Epithelial cell of umbilical artery (primary cell): Measurements from ENCODE around the gene CD300C. TPM values are rescaled to one million over a fixed set of nuclear protein-coding genes. Genes with fewer than 3 reads are reported as not detected.

ENCODE experiments used
- total RNA-seq: library from RNA; depleted of rRNA; stranded (reverse); fragments of >200 nt; gene quantifications from 2 replicates; pipeline ENCODE4 v1.2.3, GENCODE V29; 2014

CD300C gene
- total RNA-seq = not detected in 2 replicates

DNA sequence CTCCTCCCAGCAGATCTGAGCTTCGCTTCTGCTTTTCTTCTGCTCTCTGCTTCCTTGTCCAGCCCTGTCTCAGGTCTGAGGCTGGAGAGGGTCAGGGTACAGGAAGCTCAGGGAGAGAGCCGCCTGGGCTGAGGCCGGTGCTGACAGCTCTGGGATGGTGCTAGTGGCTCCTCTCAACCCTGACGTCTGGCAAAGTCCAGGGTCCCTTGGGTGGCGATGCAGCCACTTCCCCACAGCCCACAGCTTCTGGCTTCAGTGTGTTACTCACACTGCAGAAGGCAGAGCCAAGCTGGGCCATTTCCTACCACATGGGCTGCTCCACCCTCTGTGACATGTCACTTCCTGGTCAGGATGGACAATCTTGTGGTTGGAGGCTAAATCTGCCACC lies at the start of gene CD300C:
TSS of gene CD300C (minus strand) at position 273 of the 388 bp plus-strand sequence. CDS start 333 bp downstream, outside the sequence.

DNA sequence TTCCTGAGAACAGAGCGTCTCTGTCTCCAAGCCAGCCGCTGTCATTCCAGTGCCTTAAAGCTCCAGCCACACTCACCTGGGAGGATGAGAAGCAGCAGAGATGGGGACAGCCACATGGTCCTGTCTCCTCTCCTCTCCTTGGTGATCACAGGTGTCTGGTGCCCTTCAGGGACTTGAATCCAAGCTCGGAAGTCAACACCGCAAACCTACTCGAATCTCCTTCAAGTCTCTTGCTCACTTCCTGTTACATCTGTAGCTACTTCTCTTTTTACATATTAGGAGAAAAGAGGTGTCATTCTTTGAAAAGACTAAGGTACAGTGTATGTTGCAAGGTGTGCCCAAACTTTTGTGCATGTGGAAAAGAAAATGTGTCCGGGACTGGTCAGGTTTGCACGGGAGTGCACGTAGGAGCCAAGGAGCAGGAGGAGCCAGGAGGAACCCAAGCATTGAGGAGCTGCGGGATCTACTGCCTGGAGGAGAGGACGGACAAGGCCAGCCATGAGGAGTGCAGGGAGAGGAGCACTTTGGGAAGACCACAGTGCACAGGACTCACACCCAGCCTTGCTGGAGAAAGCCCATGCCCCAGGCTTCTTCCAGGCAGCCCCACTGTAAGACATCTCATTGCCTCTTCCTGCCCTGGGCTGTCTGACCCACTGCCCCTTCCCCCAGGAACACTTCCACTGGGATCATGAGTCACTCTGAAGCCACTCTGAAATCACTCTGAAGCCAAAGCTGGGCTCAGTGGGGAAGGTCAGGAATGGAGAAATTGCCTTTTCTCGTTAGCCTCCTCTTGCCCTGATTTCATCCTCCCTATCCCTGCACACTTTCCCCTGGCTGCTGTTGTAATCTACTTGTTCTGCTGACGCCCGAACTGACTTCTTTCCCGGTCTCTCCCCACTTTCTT lies 46.4 kb upstream of the CD300C start, which contains the start of gene CD300LD:
TSS of gene CD300LD (minus strand) at position 197 of the 904 bp plus-strand sequence. CDS start at position 116, 81 bp downstream.

DNA sequence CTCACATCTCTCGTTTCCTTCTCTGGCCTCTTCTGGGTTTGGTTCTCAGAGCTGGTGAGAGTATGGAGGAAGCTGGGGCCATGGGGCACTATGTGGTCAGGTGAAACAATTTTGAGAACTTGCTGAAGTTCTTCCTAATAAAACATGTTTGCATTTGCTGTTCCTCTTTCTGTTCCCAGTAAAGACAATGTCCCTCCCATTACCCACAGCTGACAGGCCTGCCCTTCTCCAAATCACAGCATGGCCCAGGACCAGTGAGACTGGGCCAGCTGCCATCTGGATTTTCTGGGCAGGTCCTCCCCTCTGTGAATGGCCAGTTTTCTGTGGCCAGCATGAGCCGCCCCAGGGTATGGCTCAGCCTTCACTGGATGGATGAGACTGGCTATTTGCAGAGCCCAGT lies 21.5 kb upstream of the CD300C start, which contains the start of gene CD300H:
TSS of gene CD300H (minus strand) at position 113 of the 400 bp plus-strand sequence.

GRCh38 chr17:74531231-74531761 lies 14.6 kb downstream of the CD300C start, which contains the start of gene CD300LB:
Gene CD300LB, minus strand, starts transcription at chr17:74531475. Its CDS starts 125 bp downstream, at chr17:74531350.

Other genes with a start within 250 kb of the CD300C start
- not detected in 2 replicates for gene KIF19, start 219.9 kb downstream of the CD300C start, total RNA-seq
- not detected in 2 replicates for gene BTBD17, start 184.2 kb downstream of the CD300C start, total RNA-seq
- not detected in 2 replicates for gene GPR142, start 178.6 kb downstream of the CD300C start, total RNA-seq
- gene GPRC5C, start 114.0 kb downstream of the CD300C start, total RNA-seq = not detected in 2 replicates
- not detected in 2 replicates for gene CD300A, start 79.5 kb downstream of the CD300C start, total RNA-seq
- not detected in 2 replicates for gene CD300LB, start 14.6 kb downstream of the CD300C start, total RNA-seq
- not detected in 2 replicates for gene CD300H, start 21.4 kb upstream of the CD300C start, total RNA-seq
- gene CD300LD, start 46.2 kb upstream of the CD300C start, total RNA-seq = not detected in 2 replicates
- gene CD300E, start 77.6 kb upstream of the CD300C start, total RNA-seq = not detected in 2 replicates
- gene CD300LF, start 166.8 kb upstream of the CD300C start, total RNA-seq = not detected in 2 replicates
- under 0.01 and 0.46 TPM in 2 replicates for gene RAB37, start 191.1 kb upstream of the CD300C start, total RNA-seq
- gene NHERF1, start 202.5 kb upstream of the CD300C start, total RNA-seq = 12.7 and 14.9 TPM in 2 replicates
- gene NAT9, start 230.2 kb upstream of the CD300C start, total RNA-seq = 36.1 and 36.5 TPM in 2 replicates